GM12878 (cell line): ENCODE results near the gene RNF220.

Experiments
- CEBPB ChIP-seq, 2 experiments: fragments of 150-350 bp in 1 of 2; IDR thresholded peaks; 2 replicates each; pipeline ENCODE4 v1.6.1; 2012 to 2014; ENCODE audit warnings: low read depth in 2 of 2, low read length in 2 of 2, borderline replicate concordance in 1 of 2, inconsistent platforms in 1 of 2
- EP300 ChIP-seq, 2 experiments: fragments of 150-350 bp in 1 of 2; IDR thresholded peaks; 2 replicates each; pipeline ENCODE4 v1.6.1; 2011 to 2012; ENCODE audit warnings: low read depth in 2 of 2, low read length in 2 of 2, borderline replicate concordance in 1 of 2, improper control_type of control experiment in 1 of 2, inconsistent platforms in 1 of 2; ENCODE audit not compliant: control insufficient read depth in 1 of 2
- EZH2 ChIP-seq: IDR thresholded peaks from 2 replicates; pipeline ENCODE4 v1.6.1; 2012; ENCODE audit warnings: low read depth, mild to moderate bottlenecking, control low read depth, inconsistent platforms, low read length, borderline replicate concordance; ENCODE audit not compliant: control insufficient read depth
- KAT2A ChIP-seq: conservative IDR thresholded peaks from 2 replicates; pipeline ENCODE4 v1.6.1; 2011; ENCODE audit warnings: low read depth, low read length; ENCODE audit not compliant: control insufficient read depth
- NFIC ChIP-seq: IDR thresholded peaks from 2 replicates; pipeline ENCODE4 v1.6.1; 2012; ENCODE audit warnings: low read depth, mild to moderate bottlenecking, inconsistent platforms, low read length, moderate library complexity
- POLR2A ChIP-seq: IDR thresholded peaks from 2 replicates; pipeline ENCODE4 v1.6.1; 2011; ENCODE audit warnings: low read depth, mild to moderate bottlenecking, low read length
- POLR2AphosphoS5 ChIP-seq: IDR thresholded peaks from 2 replicates; pipeline ENCODE4 v1.6.1; 2011; ENCODE audit warnings: mild to moderate bottlenecking, low read length, inconsistent platforms
- RAD21 ChIP-seq: IDR thresholded peaks from 2 replicates; pipeline ENCODE4 v1.6.1; 2011; ENCODE audit warnings: mild to moderate bottlenecking, low read depth, low read length, moderate library complexity; ENCODE audit not compliant: insufficient read depth
- RCOR1 ChIP-seq: conservative IDR thresholded peaks from 2 replicates; pipeline ENCODE4 v1.6.1; 2012; ENCODE audit warnings: low read depth, low read length, improper control_type of control experiment
- TF ChIP-seq, protein P1 (sequence below), 3 experiments: IDR thresholded peaks in 2 of 3; conservative IDR thresholded peaks in 1 of 3; 2 replicates each; pipeline ENCODE4 v1.5.1; 2011; ENCODE audit warnings: low read depth in 3 of 3, low read length in 3 of 3, mild to moderate bottlenecking in 3 of 3, control low read depth in 2 of 3, moderate library complexity in 2 of 3, inconsistent platforms in 1 of 3, mixed read lengths in 1 of 3; ENCODE audit not compliant: control insufficient read depth in 2 of 3, insufficient read depth in 1 of 3; ENCODE audit errors: extremely low read depth in 1 of 3
- TF ChIP-seq, protein P2 (sequence below): IDR thresholded peaks from 2 replicates; pipeline ENCODE4 v1.6.1; 2012; ENCODE audit warnings: low read length, inconsistent platforms
- TF ChIP-seq, protein P3 (sequence below): fragments of 450-650 bp; IDR thresholded peaks from 2 replicates; pipeline ENCODE4 v1.6.1; 2017; ENCODE audit warnings: antibody characterized with exemption, mild to moderate bottlenecking, moderate library complexity
- TF ChIP-seq, protein P4 (sequence below): fragments of 450-650 bp; formaldehyde crosslinking; IDR thresholded peaks from 2 replicates; pipeline ENCODE4 v1.4.0; 2020; ENCODE audit warnings: mild to moderate bottlenecking, moderate library complexity
- TF ChIP-seq, protein P5 (sequence below): IDR thresholded peaks from 2 replicates; pipeline ENCODE4 v1.6.1; 2011; ENCODE audit warnings: low read depth, low read length, improper control_type of control experiment, borderline replicate concordance

DNA sequence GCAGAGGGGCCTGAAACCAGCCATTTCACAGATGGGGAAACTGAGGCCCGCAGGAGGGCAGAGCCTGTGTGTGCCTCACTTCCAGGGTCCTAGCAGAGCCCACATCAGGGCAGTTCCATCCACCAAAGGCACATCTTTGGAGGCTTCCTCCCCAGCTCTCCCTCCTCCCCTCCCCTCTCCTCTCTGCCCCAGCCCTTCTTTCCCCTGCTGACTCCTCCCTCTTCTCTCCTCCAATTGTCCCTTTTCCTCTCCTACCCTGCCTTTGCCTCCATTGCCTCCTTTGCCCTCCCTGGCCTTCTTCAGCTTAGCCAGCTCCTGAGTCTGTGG is 212.6 kb downstream of the RNF220 start:
- TF ChIP-seq, protein P1, sequence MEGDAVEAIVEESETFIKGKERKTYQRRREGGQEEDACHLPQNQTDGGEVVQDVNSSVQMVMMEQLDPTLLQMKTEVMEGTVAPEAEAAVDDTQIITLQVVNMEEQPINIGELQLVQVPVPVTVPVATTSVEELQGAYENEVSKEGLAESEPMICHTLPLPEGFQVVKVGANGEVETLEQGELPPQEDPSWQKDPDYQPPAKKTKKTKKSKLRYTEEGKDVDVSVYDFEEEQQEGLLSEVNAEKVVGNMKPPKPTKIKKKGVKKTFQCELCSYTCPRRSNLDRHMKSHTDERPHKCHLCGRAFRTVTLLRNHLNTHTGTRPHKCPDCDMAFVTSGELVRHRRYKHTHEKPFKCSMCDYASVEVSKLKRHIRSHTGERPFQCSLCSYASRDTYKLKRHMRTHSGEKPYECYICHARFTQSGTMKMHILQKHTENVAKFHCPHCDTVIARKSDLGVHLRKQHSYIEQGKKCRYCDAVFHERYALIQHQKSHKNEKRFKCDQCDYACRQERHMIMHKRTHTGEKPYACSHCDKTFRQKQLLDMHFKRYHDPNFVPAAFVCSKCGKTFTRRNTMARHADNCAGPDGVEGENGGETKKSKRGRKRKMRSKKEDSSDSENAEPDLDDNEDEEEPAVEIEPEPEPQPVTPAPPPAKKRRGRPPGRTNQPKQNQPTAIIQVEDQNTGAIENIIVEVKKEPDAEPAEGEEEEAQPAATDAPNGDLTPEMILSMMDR (IDR thresholded peaks at IDR 0.05 in 2 of 3, conservative IDR thresholded peaks at IDR 0.05 in 1 of 3; ENCODE audit: control insufficient read depth in 2 of 3, extremely low read depth in 1 of 3, insufficient read depth in 1 of 3, low read depth in 3 of 3, low read length in 3 of 3), result no peak
- TF ChIP-seq POLR2A (no peak), POLR2AphosphoS5 (no peak), RCOR1 (no peak), EZH2 (no peak), KAT2A (no peak), EP300 (IDR thresholded peaks at IDR 0.05; ENCODE audit: borderline replicate concordance in 1 of 2, control insufficient read depth in 1 of 2, low read depth in 2 of 2, low read length in 2 of 2) (no peak), RAD21 (no peak), NFIC (no peak), CEBPB (IDR thresholded peaks at IDR 0.05; ENCODE audit: borderline replicate concordance in 1 of 2, low read depth in 2 of 2, low read length in 2 of 2) (no peak)
- TF ChIP-seq, protein P2, sequence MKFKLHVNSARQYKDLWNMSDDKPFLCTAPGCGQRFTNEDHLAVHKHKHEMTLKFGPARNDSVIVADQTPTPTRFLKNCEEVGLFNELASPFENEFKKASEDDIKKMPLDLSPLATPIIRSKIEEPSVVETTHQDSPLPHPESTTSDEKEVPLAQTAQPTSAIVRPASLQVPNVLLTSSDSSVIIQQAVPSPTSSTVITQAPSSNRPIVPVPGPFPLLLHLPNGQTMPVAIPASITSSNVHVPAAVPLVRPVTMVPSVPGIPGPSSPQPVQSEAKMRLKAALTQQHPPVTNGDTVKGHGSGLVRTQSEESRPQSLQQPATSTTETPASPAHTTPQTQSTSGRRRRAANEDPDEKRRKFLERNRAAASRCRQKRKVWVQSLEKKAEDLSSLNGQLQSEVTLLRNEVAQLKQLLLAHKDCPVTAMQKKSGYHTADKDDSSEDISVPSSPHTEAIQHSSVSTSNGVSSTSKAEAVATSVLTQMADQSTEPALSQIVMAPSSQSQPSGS, result no peak
- TF ChIP-seq, protein P3, sequence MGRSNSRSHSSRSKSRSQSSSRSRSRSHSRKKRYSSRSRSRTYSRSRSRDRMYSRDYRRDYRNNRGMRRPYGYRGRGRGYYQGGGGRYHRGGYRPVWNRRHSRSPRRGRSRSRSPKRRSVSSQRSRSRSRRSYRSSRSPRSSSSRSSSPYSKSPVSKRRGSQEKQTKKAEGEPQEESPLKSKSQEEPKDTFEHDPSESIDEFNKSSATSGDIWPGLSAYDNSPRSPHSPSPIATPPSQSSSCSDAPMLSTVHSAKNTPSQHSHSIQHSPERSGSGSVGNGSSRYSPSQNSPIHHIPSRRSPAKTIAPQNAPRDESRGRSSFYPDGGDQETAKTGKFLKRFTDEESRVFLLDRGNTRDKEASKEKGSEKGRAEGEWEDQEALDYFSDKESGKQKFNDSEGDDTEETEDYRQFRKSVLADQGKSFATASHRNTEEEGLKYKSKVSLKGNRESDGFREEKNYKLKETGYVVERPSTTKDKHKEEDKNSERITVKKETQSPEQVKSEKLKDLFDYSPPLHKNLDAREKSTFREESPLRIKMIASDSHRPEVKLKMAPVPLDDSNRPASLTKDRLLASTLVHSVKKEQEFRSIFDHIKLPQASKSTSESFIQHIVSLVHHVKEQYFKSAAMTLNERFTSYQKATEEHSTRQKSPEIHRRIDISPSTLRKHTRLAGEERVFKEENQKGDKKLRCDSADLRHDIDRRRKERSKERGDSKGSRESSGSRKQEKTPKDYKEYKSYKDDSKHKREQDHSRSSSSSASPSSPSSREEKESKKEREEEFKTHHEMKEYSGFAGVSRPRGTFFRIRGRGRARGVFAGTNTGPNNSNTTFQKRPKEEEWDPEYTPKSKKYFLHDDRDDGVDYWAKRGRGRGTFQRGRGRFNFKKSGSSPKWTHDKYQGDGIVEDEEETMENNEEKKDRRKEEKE, result no peak
- TF ChIP-seq, protein P4, sequence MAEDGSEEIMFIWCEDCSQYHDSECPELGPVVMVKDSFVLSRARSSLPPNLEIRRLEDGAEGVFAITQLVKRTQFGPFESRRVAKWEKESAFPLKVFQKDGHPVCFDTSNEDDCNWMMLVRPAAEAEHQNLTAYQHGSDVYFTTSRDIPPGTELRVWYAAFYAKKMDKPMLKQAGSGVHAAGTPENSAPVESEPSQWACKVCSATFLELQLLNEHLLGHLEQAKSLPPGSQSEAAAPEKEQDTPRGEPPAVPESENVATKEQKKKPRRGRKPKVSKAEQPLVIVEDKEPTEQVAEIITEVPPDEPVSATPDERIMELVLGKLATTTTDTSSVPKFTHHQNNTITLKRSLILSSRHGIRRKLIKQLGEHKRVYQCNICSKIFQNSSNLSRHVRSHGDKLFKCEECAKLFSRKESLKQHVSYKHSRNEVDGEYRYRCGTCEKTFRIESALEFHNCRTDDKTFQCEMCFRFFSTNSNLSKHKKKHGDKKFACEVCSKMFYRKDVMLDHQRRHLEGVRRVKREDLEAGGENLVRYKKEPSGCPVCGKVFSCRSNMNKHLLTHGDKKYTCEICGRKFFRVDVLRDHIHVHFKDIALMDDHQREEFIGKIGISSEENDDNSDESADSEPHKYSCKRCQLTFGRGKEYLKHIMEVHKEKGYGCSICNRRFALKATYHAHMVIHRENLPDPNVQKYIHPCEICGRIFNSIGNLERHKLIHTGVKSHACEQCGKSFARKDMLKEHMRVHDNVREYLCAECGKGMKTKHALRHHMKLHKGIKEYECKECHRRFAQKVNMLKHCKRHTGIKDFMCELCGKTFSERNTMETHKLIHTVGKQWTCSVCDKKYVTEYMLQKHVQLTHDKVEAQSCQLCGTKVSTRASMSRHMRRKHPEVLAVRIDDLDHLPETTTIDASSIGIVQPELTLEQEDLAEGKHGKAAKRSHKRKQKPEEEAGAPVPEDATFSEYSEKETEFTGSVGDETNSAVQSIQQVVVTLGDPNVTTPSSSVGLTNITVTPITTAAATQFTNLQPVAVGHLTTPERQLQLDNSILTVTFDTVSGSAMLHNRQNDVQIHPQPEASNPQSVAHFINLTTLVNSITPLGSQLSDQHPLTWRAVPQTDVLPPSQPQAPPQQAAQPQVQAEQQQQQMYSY (CRISPR knock-in tag), result no peak
- TF ChIP-seq, protein P5, sequence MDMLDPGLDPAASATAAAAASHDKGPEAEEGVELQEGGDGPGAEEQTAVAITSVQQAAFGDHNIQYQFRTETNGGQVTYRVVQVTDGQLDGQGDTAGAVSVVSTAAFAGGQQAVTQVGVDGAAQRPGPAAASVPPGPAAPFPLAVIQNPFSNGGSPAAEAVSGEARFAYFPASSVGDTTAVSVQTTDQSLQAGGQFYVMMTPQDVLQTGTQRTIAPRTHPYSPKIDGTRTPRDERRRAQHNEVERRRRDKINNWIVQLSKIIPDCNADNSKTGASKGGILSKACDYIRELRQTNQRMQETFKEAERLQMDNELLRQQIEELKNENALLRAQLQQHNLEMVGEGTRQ, result no peak
